HepG2 (cell line): Measurements from ENCODE around the gene ELP4.

ENCODE experiments used
- CBX1 ChIP-seq: IDR thresholded peaks from one replicate; pipeline ENCODE4 v1.6.1; 2016; ENCODE audit warnings: antibody characterized with exemption, low read depth
- FOSL2 ChIP-seq: sonication (generic); formaldehyde crosslinking; IDR thresholded peaks from 2 replicates; pipeline ENCODE4 v1.4.0; 2020; ENCODE audit warnings: missing genetic modification reagents
- FOXJ3 ChIP-seq: sonication (generic); formaldehyde crosslinking; IDR thresholded peaks from 2 replicates; pipeline ENCODE4 v1.4.0; 2020; ENCODE audit warnings: missing genetic modification reagents, mild to moderate bottlenecking, borderline replicate concordance
- MAFK ChIP-seq, 2 experiments: IDR thresholded peaks in 1 of 2; conservative IDR thresholded peaks in 1 of 2; 2 replicates each; pipeline ENCODE4 v1.6.1; 2011; ENCODE audit warnings: improper control_type of control experiment in 2 of 2, low read length in 2 of 2
- POLR2AphosphoS5 ChIP-seq: IDR thresholded peaks from 2 replicates; pipeline ENCODE4 v1.6.1; 2012; ENCODE audit warnings: low read depth, low read length
- RARA ChIP-seq: IDR thresholded peaks from 2 replicates; pipeline ENCODE4 v1.6.1; 2016; ENCODE audit warnings: missing genetic modification reagents, missing compliant biosample characterization
- TF ChIP-seq, protein P1 (sequence below), 2 experiments: sonication (generic) in 1 of 2; formaldehyde crosslinking in 1 of 2; IDR thresholded peaks; 2 replicates each; pipeline versions ENCODE4 v1.4.0 to v1.6.1; 2018 to 2020; ENCODE audit warnings: missing genetic modification reagents in 2 of 2, borderline replicate concordance in 1 of 2, low read depth in 1 of 2, mild to moderate bottlenecking in 1 of 2, missing biosample characterization in 1 of 2

DNA sequence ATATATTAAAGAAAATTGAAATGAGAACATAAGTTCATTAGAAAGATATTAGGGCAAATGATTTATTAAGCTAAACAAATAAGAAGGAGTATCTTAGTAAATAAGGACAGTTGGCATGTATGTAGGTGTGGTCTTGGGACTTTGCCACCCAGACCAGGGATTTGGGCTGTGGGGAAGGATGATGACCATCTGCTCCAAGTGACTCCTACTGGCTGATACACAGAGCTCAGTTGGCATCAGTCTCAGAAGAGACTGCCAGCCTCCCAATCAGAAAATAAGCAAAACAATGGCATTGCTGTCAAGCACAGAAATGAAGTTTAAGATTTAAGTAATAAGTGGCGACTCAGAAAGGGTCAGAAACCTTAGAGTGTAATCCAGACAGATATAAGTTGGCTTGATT, 252.1 kb downstream of the ELP4 start:
- no peak for TF ChIP-seq CBX1
- TF ChIP-seq, protein P1, sequence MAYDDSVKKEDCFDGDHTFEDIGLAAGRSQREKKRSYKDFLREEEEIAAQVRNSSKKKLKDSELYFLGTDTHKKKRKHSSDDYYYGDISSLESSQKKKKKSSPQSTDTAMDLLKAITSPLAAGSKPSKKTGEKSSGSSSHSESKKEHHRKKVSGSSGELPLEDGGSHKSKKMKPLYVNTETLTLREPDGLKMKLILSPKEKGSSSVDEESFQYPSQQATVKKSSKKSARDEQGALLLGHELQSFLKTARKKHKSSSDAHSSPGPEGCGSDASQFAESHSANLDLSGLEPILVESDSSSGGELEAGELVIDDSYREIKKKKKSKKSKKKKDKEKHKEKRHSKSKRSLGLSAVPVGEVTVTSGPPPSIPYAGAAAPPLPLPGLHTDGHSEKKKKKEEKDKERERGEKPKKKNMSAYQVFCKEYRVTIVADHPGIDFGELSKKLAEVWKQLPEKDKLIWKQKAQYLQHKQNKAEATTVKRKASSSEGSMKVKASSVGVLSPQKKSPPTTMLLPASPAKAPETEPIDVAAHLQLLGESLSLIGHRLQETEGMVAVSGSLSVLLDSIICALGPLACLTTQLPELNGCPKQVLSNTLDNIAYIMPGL (CRISPR knock-in tag; IDR thresholded peaks at IDR 0.05; ENCODE audit: borderline replicate concordance in 1 of 2, low read depth in 1 of 2), result no peak
- no peak for TF ChIP-seq FOXJ3 (CRISPR knock-in tag)
- TF ChIP-seq POLR2AphosphoS5, result no peak
- no peak for TF ChIP-seq MAFK (conservative IDR thresholded peaks at IDR 0.05 in 1 of 2, IDR thresholded peaks at IDR 0.05 in 1 of 2; ENCODE audit: low read length in 2 of 2)
- no peak for TF ChIP-seq RARA (CRISPR knock-in tag)
- no peak for TF ChIP-seq FOSL2 (CRISPR knock-in tag)
